Neuronal stem cell (in vitro differentiated cells): Measurements from ENCODE around the gene NT5E.
A peak's percentile ranks its signal among the peaks of the same experiment; 100 is the strongest.

Experiments used
- DNase-seq: peaks from one replicate; pipeline ENCODE4 v3.0.0-alpha.2; 2013; ENCODE audit warnings: low spot score
- H2AFZ ChIP-seq: one replicate; pipeline ENCODE4 v1.6.1; 2013; ENCODE audit warnings: mild to moderate bottlenecking, low read length, inconsistent platforms
- H2AK5ac ChIP-seq: 2 replicates; pipeline ENCODE4 v1.6.1; 2013; ENCODE audit warnings: low read depth, mild to moderate bottlenecking, inconsistent platforms, low read length, moderate library complexity, mixed read lengths
- H2BK120ac ChIP-seq: 2 replicates; pipeline ENCODE4 v1.6.1; 2013; ENCODE audit warnings: low read depth, mild to moderate bottlenecking, inconsistent platforms, low read length, moderate library complexity, mixed read lengths
- H2BK12ac ChIP-seq: one replicate; pipeline ENCODE4 v1.6.1; 2013; ENCODE audit warnings: low read length, inconsistent platforms
- H2BK15ac ChIP-seq: 2 replicates; pipeline ENCODE4 v1.6.1; 2013; ENCODE audit warnings: mild to moderate bottlenecking, low read length, inconsistent platforms, mixed read lengths
- H2BK5ac ChIP-seq: one replicate; pipeline ENCODE4 v1.6.1; 2013; ENCODE audit warnings: inconsistent platforms, mild to moderate bottlenecking, low read length, moderate library complexity
- H3K14ac ChIP-seq: one replicate; pipeline ENCODE4 v1.6.1; 2013; ENCODE audit warnings: low read length, inconsistent platforms
- H3K18ac ChIP-seq: 2 replicates; pipeline ENCODE4 v1.6.1; 2013; ENCODE audit warnings: low read length, inconsistent platforms
- H3K23ac ChIP-seq: 2 replicates; pipeline ENCODE4 v1.6.1; 2013; ENCODE audit warnings: low read depth, mild to moderate bottlenecking, mixed read lengths, low read length, inconsistent platforms; ENCODE audit not compliant: poor library complexity
- H3K27ac ChIP-seq: replicated peaks from 3 replicates; pipeline ENCODE4 v1.5.1; 2013; ENCODE audit warnings: low read length, inconsistent platforms
- H3K27me3 ChIP-seq, 3 experiments: 2 replicates each; pipeline ENCODE4 v1.6.1; 2013; ENCODE audit warnings: low read length in 3 of 3, mild to moderate bottlenecking in 2 of 3, inconsistent platforms in 1 of 3, low read depth in 1 of 3, mixed read lengths in 1 of 3, moderate library complexity in 1 of 3; ENCODE audit not compliant: control insufficient read depth in 3 of 3, insufficient read depth in 3 of 3
- H3K36me3 ChIP-seq, 2 donors: replicated peaks in 1 of 2; 2 replicates each; pipeline ENCODE4 v1.6.1; 2013; ENCODE audit warnings: low read length in 2 of 2; ENCODE audit not compliant: control insufficient read depth in 2 of 2, insufficient read depth in 2 of 2
- H3K4ac ChIP-seq: 2 replicates; pipeline ENCODE4 v1.6.1; 2013; ENCODE audit warnings: inconsistent platforms, mild to moderate bottlenecking, low read length, moderate library complexity
- H3K4me1 ChIP-seq, 2 donors: 1 replicate in 1 of 2; 2 replicates in 1 of 2; pipeline ENCODE4 v1.6.1; 2013; ENCODE audit warnings: low read length in 2 of 2, low read depth in 1 of 2; ENCODE audit not compliant: control insufficient read depth in 2 of 2, insufficient read depth in 1 of 2
- H3K4me2 ChIP-seq: one replicate; pipeline ENCODE4 v1.6.1; 2013; ENCODE audit warnings: mild to moderate bottlenecking, low read length, inconsistent platforms; ENCODE audit not compliant: insufficient read depth, poor library complexity, severe bottlenecking
- H3K4me3 ChIP-seq, 2 donors: 2 replicates each; pipeline ENCODE4 v1.5.1; 2013; ENCODE audit warnings: low read length in 2 of 2, mild to moderate bottlenecking in 2 of 2, inconsistent platforms in 1 of 2, moderate library complexity in 1 of 2
- H3K79me1 ChIP-seq: one replicate; pipeline ENCODE4 v1.6.1; 2013; ENCODE audit warnings: low read depth, mild to moderate bottlenecking, inconsistent platforms, low read length, moderate library complexity
- H3K9ac ChIP-seq: one replicate; pipeline ENCODE4 v1.6.1; 2013; ENCODE audit warnings: mild to moderate bottlenecking, low read depth, low read length, inconsistent platforms; ENCODE audit not compliant: poor library complexity
- H3K9me3 ChIP-seq, 2 donors: replicated peaks in 1 of 2; 2 replicates each; pipeline versions ENCODE3 to v1.6.1; 2013; ENCODE audit warnings: low read length in 2 of 2, mild to moderate bottlenecking in 2 of 2, inconsistent platforms in 1 of 2, low read depth in 1 of 2, mixed read lengths in 1 of 2, moderate library complexity in 1 of 2; ENCODE audit not compliant: control insufficient read depth in 2 of 2, insufficient read depth in 1 of 2
- H4K8ac ChIP-seq: one replicate; pipeline ENCODE4 v1.6.1; 2013; ENCODE audit warnings: low read depth, mild to moderate bottlenecking, inconsistent platforms, low read length, moderate library complexity
- H4K91ac ChIP-seq: one replicate; pipeline ENCODE4 v1.6.1; 2013; ENCODE audit warnings: low read length, low read depth, mild to moderate bottlenecking, inconsistent platforms; ENCODE audit not compliant: poor library complexity
- WGBS, 2 donors: extraction: QIAGEN DNeasy Blood & Tissue Kit; methylation state at CpG; one replicate each; pipeline ENCODE4 v1.1.7; 2013; ENCODE audit warnings: missing lambda C conversion rate in 2 of 2, mixed read lengths in 1 of 2; ENCODE audit not compliant: insufficient read length in 2 of 2, insufficient replicate concordance in 1 of 2; ENCODE audit errors: extremely low coverage in 2 of 2; 5-methylcytosine and 5-hydroxymethylcytosine counted together

NT5E gene

GRCh38 chr6:85449388-85449817 is 480 bp upstream of the NT5E start:
- Histone ChIP-seq H3K4me3 (peak overlapping the region; percentile 49 to 77), H4K91ac (no peak overlapping the region), H2BK12ac (no peak overlapping the region), H3K27ac (no peak overlapping the region), H2BK120ac (no peak overlapping the region), H3K9me3 (peaks cover 0 to 2% of the 10 kb centered on the region in 2 donors), H3K4ac (no peak overlapping the region), H2BK15ac (no peak overlapping the region), H3K9ac (no peak overlapping the region), H3K23ac (no peak overlapping the region), H3K18ac (no peak overlapping the region), H3K79me1 (no peaks in the 10 kb centered on the region), H4K8ac (no peak overlapping the region), H3K27me3 (peaks cover 10 to 64% (median 54%) of the 10 kb centered on the region in 3 experiments), H2AK5ac (no peak overlapping the region), H2BK5ac (no peak overlapping the region), H3K4me1 (peaks cover 0 to 3% of the 10 kb centered on the region in 2 donors), H3K4me2 (peak overlapping the region; percentile 82), H3K14ac (no peak overlapping the region), H2AFZ (peak overlapping the region; percentile 100), H3K36me3 (no peaks in the 10 kb centered on the region)
- WGBS, 2 donors, result no CpG with 5 or more reads among the region's 24 CpGs
- peak; percentile 24 for DNase-seq

GRCh38 chr6:85451565-85452306 is 1.9 kb downstream of the NT5E start:
- H3K27ac ChIP-seq, result no peak overlapping the region
- no peak overlapping the region for H4K91ac ChIP-seq
- no peak overlapping the region for H2BK5ac ChIP-seq
- no CpG with 5 or more reads among the region's 4 CpGs for WGBS, 2 donors
- peaks cover 0 to 2% of the 10 kb centered on the region in 2 donors for H3K9me3 ChIP-seq
- H3K23ac ChIP-seq, result no peak overlapping the region
- H2AK5ac ChIP-seq, result no peak overlapping the region
- H3K27me3 ChIP-seq, result peaks cover 10 to 73% (median 54%) of the 10 kb centered on the region in 3 experiments
- no peak overlapping the region for H2BK15ac ChIP-seq
- no peak overlapping the region for H3K18ac ChIP-seq
- H3K14ac ChIP-seq, result no peak overlapping the region
- no peak overlapping the region for H3K4ac ChIP-seq
- no peak overlapping the region for H4K8ac ChIP-seq
- no peak overlapping the region for H3K4me2 ChIP-seq
- H2BK12ac ChIP-seq, result no peak overlapping the region
- no peak overlapping the region for H3K4me3 ChIP-seq
- H3K4me1 ChIP-seq, result peaks cover 0 to 3% of the 10 kb centered on the region in 2 donors
- DNase-seq, result no peak
- H2AFZ ChIP-seq, result no peak overlapping the region
- H3K36me3 ChIP-seq, result no peaks in the 10 kb centered on the region
- no peaks in the 10 kb centered on the region for H3K79me1 ChIP-seq
- H3K9ac ChIP-seq, result no peak overlapping the region
- H2BK120ac ChIP-seq, result no peak overlapping the region

GRCh38 chr6:85452441-85452881 is 2.6 kb downstream of the NT5E start:
- Histone ChIP-seq H2BK12ac (no peak overlapping the region), H3K4me3 (no peak overlapping the region), H4K8ac (no peak overlapping the region), H3K4ac (no peak overlapping the region), H3K4me1 (peaks cover 0 to 3% of the 10 kb centered on the region in 2 donors), H3K14ac (no peak overlapping the region), H2BK5ac (no peak overlapping the region), H2AFZ (no peak overlapping the region), H3K79me1 (no peaks in the 10 kb centered on the region), H2BK15ac (no peak overlapping the region), H3K27me3 (peaks cover 10 to 67% (median 54%) of the 10 kb centered on the region in 3 experiments), H3K23ac (no peak overlapping the region), H3K9ac (no peak overlapping the region), H3K36me3 (no peaks in the 10 kb centered on the region), H3K9me3 (peaks cover 0 to 2% of the 10 kb centered on the region in 2 donors), H3K18ac (no peak overlapping the region), H2AK5ac (no peak overlapping the region), H3K4me2 (no peak overlapping the region), H4K91ac (no peak overlapping the region), H2BK120ac (no peak overlapping the region), H3K27ac (no peak overlapping the region)
- DNase-seq, result no peak
- WGBS, 2 donors, result no CpG with 5 or more reads among the region's 5 CpGs

GRCh38 chr6:85453052-85453451 is 3.2 kb downstream of the NT5E start:
- Histone ChIP-seq H2BK5ac (no peak overlapping the region), H2BK12ac (no peak overlapping the region), H3K9me3 (peaks cover 0 to 2% of the 10 kb centered on the region in 2 donors), H2BK120ac (no peak overlapping the region), H3K14ac (no peak overlapping the region), H3K27me3 (peaks cover 10 to 61% (median 48%) of the 10 kb centered on the region in 3 experiments), H3K4me2 (no peak overlapping the region), H2BK15ac (no peak overlapping the region), H3K4ac (no peak overlapping the region), H2AFZ (no peak overlapping the region), H3K9ac (no peak overlapping the region), H3K27ac (no peak overlapping the region), H3K79me1 (no peaks in the 10 kb centered on the region), H3K18ac (no peak overlapping the region), H3K23ac (no peak overlapping the region), H3K36me3 (no peaks in the 10 kb centered on the region), H3K4me1 (peaks cover 0 to 3% of the 10 kb centered on the region in 2 donors), H2AK5ac (no peak overlapping the region), H4K91ac (no peak overlapping the region), H4K8ac (no peak overlapping the region), H3K4me3 (no peak overlapping the region)
- no CpG with 5 or more reads among the region's 2 CpGs for WGBS, 2 donors
- DNase-seq, result no peak
